Heart right ventricle (tissue), 16 donors: ENCODE data around the gene RASGRP2. TPM values are rescaled to one million over a fixed set of nuclear protein-coding genes. Genes with fewer than 3 reads are reported as not detected.

Source experiments
- ATAC-seq, 8 donors: fragments of 200-7000 bp; cut with Tn5 transposase; one replicate each; pipeline ENCODE4 v1.9.1; 2020; ENCODE audit warnings: mild to moderate bottlenecking in 8 of 8, moderate library complexity in 8 of 8, moderate number of reproducible peaks in 1 of 8
- DNase-seq, 2 donors: peaks; one replicate each; pipeline ENCODE4 v3.0.0-alpha.2; 2020
- H3K27ac ChIP-seq, 10 donors: fragments of 200-600 bp; sonication (generic) in 2 of 10; one replicate each; pipeline versions ENCODE4 v1.5.0 to v1.8.0; 2020 to 2022; ENCODE audit warnings: mild to moderate bottlenecking in 3 of 10
- H3K27me3 ChIP-seq, 7 donors: fragments of 200-600 bp; one replicate each; pipeline ENCODE4 v1.8.0; 2021 to 2022; ENCODE audit warnings: mild to moderate bottlenecking in 2 of 7
- H3K36me3 ChIP-seq, 9 donors: fragments of 200-600 bp; sonication (generic) in 1 of 9; one replicate each; pipeline versions ENCODE4 v1.5.0 to v1.8.0; 2020 to 2022; ENCODE audit warnings: mild to moderate bottlenecking in 2 of 9
- H3K4me1 ChIP-seq, 9 donors: fragments of 200-600 bp; sonication (generic) in 1 of 9; one replicate each; pipeline versions ENCODE4 v1.5.0 to v1.8.0; 2020 to 2022; ENCODE audit warnings: mild to moderate bottlenecking in 4 of 9
- H3K4me3 ChIP-seq, 10 donors: fragments of 200-600 bp; sonication (generic) in 2 of 10; one replicate each; pipeline versions ENCODE4 v1.5.0 to v1.8.0; 2020 to 2022; ENCODE audit warnings: mild to moderate bottlenecking in 7 of 10, moderate library complexity in 2 of 10
- H3K9me3 ChIP-seq, 11 donors: fragments of 200-600 bp in 10 of 11; sonication (generic) in 2 of 11; one replicate each; pipeline versions ENCODE4 v1.5.0 to v1.8.0; 2013 to 2022; ENCODE audit warnings: mild to moderate bottlenecking in 2 of 11, control low read depth in 1 of 11, moderate library complexity in 1 of 11
- CTCF ChIP-seq, 9 donors: fragments of 200-600 bp; sonication (generic) in 2 of 9; IDR thresholded peaks; one replicate each; pipeline versions ENCODE4 v1.5.0 to v1.8.0; 2021 to 2022; ENCODE audit warnings: antibody characterized with exemption in 9 of 9, mild to moderate bottlenecking in 5 of 9, moderate library complexity in 1 of 9
- WGBS, 2 donors: extraction: QIAGEN DNeasy Blood & Tissue Kit; methylation state at CpG; one replicate each; pipeline ENCODE4 v1.1.7; 2013; ENCODE audit warnings: inconsistent platforms in 1 of 2; 5-methylcytosine and 5-hydroxymethylcytosine counted together
- intact Hi-C, 10 donors: fragments of 100-400 bp; cut with DNase I; formaldehyde crosslinking; loops; one replicate each; pipeline versions ENCODE4 v1.11.1 to v1.14.2; 2022
- polyA plus RNA-seq, 2 donors: library from polyadenylated mRNA; stranded (reverse); fragments of 200-250 nt; gene quantifications; one replicate each; pipeline ENCODE4 v1.2.3, GENCODE V29; 2013
- total RNA-seq, 10 donors: library from RNA; stranded (reverse); fragmentation: NEBNext Ultra II Directional in 3 of 10; extraction: Animal tissue kit (Norgen Biotek cat#: 25700) in 3 of 10; gene quantifications; one replicate each; pipeline versions ENCODE4 v1.2.1 to v1.2.4, GENCODE V29; 2021 to 2023
- donor health status: Arrhythmogenic right ventricular cardiomyopathy.
- donor health status: ischemic (EF 13 %, LVEDD 7.1; RV severe dilation, severe dysfunction).
- donor health status: healthy with polysubstance abuse.
- donor health status: DM: no; HTN: yes; CAD: no.
- donor health status: DM: no; HTN: no; CAD: no.
- donor health status: ischemic (EF 25% LVEDD 6.9; RV normal size, moderate dysfunction).
- donor health status: ischemic (EF 25% LVEDD 5.7; RV mildly dilated, moderate dysfunction).
- donor health status: healthy.
- donor health status: DM: yes; HTN: yes; CAD: no.
- donor health status: Ischemic cardiomyopathy.
- donor health status: ischemic (EF 35%, LVEDD 5.7; RV mildly dilated, moderate dysfunction).
- donor health status: nonischemic (EF 11% LVEDD 7.7; RV severe dilation, severe dysfunction).
- donor health status: DM: yes; HTN: yes; CAD: no.
- donor health status: PGD.
- donor health status: ischemic (EF 29% LVEDD 5.4; RV normal size, mild dysfunction).
- donor health status: nonischemic (EF 23%, LVEDD 6.1; RV moderate dilation, normal function).

Gene RASGRP2
- total and polyA plus RNA-seq, 12 donors, result 18.9 to 128 (median 27.3) TPM

DNA sequence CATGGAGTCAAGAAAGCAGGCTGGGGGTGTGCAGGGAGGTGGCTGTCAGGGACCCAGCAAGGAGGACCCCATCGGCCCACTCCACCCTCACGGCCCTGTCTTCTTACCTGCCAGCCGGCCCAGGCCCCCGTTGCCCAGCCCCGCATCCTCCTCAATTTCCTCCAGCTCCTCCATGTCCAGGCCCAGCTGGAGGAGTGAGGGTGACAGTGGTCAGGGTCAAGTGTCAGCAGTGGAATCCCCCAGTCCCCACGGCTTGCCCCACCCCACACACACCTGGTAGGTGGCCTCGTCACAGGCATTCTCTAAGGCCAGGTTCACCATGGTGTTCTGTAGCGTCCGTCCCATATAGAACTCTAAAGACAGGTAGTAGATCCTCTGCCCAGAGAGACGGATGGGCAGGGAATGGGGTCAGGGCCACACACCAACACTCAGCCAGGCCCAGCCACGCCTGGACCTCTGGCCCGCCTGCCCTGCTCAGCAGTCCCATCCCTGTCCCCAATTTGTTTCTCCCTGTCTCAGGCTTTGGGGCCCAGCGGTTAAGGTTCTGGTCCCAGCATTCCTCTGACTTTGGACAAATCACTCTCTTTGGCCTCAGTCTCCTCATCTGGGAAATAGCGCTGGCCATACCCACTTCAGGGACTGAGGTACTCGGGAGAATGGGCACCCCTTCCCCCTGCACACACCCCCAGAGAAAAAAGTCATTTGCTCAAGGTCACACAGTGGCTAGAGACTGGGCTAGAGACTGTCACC lies 14.6 kb upstream of the RASGRP2 start:
- ATAC-seq (no peak), DNase-seq (no peak)
- TF ChIP-seq CTCF (IDR thresholded peaks at IDR 0.05), result no peak
- WGBS, 2 donors, result 89% methylated on average over 15 of the region's 15 CpGs
- Histone ChIP-seq H3K4me3 (peak overlapping the region in 9 of 10 donors; percentile 20 to 53 (median 49)), H3K4me1 (peaks cover 22 to 67% (median 46%) of the 10 kb centered on the region in 9 donors), H3K27ac (peak overlapping the region in 9 of 10 donors; percentile 69 to 87 (median 82)), H3K9me3 (no peaks in the 10 kb centered on the region), H3K36me3 (peaks cover 0 to 26% (median 3%) of the 10 kb centered on the region in 9 donors), H3K27me3 (no peaks in the 10 kb centered on the region)
- intact Hi-C loops, result no loop called here

- 88 to 91% methylated on average over 19 of the region's 19 CpGs for WGBS, 2 donors
- no peak for ATAC-seq
Observed at GRCh38 chr11:64757549-64758329, 13.8 kb upstream of the RASGRP2 start.

DNA sequence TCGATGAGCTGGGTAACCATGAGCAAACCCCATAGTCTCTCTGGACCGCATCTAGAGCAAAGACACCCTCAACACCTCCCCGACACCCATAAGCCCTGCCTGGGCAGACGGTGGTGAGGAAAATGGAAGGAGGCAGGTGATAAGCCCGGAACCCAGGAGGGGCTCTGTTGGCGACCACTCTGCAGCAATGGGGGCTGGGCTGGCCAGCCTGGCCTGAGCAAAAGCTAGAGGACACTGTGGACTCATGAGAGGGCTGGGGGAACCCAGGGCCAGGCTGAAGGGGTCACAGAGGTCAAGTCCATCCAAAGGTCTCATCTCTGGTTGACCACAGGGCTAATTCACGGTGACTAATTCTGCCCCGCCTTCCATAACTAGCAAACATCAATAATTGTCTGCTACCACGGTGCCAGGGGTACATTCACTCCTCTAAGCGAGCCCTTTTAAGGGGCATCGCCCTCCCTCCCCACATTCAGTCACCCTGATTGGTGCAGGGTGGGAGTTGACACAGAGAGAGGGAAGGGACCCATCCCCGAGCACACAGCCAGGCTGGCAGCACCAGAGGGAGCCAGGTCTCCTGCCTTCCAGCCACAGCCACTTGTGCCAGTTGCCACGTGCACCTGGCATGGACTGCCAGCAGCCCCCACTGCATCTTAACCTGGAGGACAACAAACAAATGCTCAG lies 11.9 kb upstream of the RASGRP2 start:
- H3K36me3 ChIP-seq, result peaks cover 0 to 33% (median 10%) of the 10 kb centered on the region in 9 donors
- no peak overlapping the region for H3K4me3 ChIP-seq
- WGBS, 2 donors, result 82 to 86% methylated on average over 13 of the region's 13 CpGs
- intact Hi-C loops, result no loop called here
- ATAC-seq (no peak), DNase-seq (no peak)
- TF ChIP-seq CTCF (IDR thresholded peaks at IDR 0.05), result no peak
- H3K27me3 ChIP-seq, result no peaks in the 10 kb centered on the region
- H3K4me1 ChIP-seq, result peaks cover 14 to 40% (median 19%) of the 10 kb centered on the region in 9 donors
- no peaks in the 10 kb centered on the region for H3K9me3 ChIP-seq
- no peak overlapping the region for H3K27ac ChIP-seq

More at GRCh38 chr11:64757549-64758329, 13.8 kb upstream of the RASGRP2 start:
- H3K36me3 ChIP-seq, result peaks cover 0 to 21% (median 3%) of the 10 kb centered on the region in 9 donors
- peaks cover 14 to 59% (median 39%) of the 10 kb centered on the region in 9 donors for H3K4me1 ChIP-seq
- H3K9me3 ChIP-seq, result no peaks in the 10 kb centered on the region
- H3K27ac ChIP-seq, result no peak overlapping the region
- no peak overlapping the region for H3K4me3 ChIP-seq
- no peak for DNase-seq
- TF ChIP-seq CTCF (IDR thresholded peaks at IDR 0.05), result no peak
- intact Hi-C loops, result no loop called here
- H3K27me3 ChIP-seq, result no peaks in the 10 kb centered on the region
